CD4-positive, alpha-beta T cell treated with Interferon alpha-2 for 1 hour (primary cell): Measurements from ENCODE around the gene PRPS1.
A peak's percentile ranks its signal among the peaks of the same experiment; 100 is the strongest.
"Not testable (repeated sequence)": the region's sequence is repeated elsewhere in the genome, so short reads cannot be mapped to it uniquely, and the experiment has no call there.

Experiments
- DNase-seq, 2 donors: peaks; one replicate each; pipeline ENCODE4 v3.0.0-alpha.2; 2020 to 2022

Gene PRPS1

DNA sequence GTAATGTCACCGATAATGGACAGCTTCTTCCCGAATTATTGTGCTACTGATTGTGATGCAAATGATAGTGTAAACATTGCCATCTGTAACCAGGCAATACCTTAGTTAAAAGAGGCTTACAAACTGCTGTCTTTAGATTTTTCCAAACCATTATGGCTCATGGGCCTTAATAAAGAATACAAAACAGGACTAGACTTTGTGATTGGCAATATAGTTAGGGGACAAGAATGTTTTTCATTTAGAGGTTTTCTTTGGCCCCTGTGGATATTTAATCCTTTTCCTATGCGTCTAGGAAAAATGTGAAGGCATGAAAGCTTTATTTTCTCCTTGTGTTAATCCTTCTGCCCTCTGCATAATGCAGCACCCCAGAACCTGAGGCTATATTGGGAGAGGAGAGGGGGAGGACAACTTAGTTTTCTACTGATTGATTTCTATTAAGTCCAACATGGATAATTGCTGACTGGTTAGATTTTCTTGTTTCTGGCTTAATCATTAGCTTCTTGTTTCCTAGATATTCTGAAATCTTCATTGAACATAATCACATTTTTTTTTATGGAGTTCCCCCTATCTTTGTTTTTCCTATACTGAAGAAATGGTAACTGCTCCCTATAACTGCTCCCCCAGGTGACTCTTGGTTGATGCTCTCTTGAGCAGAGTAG, 1.9 kb downstream of the PRPS1 start:
- no peak for DNase-seq

DNA sequence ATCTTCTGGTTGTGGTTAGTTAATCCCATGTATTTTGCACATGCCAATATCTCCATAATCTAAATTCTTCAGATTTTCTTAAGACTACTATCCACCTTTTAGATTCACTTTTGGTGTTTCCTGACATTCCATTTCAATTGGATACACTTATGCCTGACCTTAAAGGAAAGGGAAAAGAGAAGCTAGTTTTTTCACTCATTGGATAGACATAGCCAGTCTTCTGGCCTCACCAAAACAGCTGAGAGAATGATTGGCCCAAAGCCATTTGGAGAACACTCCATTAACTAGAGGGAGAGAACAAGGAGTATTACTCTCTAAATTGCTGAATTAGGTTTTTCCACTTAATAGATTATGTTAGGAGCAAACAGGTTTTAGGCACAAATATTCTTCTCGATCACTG, 4.0 kb downstream of the PRPS1 start:
- no peak for DNase-seq

DNA sequence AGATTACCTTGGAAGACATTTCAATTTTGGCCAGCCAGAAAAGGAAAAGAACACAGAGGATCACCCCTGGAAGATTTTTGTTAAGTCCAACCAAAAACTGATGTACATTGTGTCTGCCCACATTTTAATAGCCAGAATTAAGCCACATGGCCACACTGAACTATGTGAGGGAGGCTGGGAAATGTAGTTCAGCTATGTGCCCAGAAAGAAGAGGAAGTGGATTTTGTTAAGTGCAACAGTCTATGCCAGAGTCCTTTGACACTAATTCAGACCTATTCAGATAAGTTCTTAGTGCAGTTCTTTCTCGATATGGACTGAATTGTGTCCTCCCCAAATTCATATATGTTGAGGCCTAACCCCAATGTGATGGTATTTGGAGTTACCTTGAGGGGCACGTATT, 18.4 kb downstream of the PRPS1 start:
- DNase-seq: no peak

DNA sequence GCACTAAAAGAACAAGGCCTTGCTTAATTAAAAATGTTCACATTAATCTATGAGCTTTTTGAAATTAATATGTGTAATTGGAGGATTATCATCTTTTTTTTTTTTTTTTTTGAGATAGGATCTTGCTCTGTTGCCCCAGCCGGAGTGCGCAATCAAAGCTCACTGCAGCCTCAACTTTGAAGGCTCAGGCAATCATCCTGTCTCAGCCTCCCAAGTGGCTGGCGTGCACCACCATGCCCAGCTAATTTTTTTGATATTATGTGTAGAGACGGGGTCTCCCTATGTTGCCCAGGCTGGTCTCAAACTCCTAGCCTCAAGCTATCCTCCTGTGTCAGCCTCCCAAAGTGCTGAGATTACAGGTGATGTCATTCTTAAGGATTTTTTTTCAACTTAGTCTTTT, 20.0 kb downstream of the PRPS1 start:
- DNase-seq: no peak

DNA sequence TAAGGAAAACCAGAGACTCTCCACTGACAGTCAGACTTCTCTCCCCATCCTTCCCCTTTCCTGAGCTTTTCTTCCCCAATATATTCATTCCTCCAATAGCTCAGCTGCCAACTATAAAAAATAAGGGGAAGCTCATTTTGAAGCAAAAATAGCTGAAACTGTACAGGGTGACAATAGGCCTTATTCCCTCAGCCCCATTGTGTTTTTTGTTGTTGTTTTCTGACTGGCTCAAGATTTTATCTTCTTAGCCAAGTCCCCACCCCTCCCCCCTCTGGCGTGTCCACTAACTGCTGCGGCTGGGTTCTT, 26.2 kb downstream of the PRPS1 start:
- DNase-seq: no peak

DNA sequence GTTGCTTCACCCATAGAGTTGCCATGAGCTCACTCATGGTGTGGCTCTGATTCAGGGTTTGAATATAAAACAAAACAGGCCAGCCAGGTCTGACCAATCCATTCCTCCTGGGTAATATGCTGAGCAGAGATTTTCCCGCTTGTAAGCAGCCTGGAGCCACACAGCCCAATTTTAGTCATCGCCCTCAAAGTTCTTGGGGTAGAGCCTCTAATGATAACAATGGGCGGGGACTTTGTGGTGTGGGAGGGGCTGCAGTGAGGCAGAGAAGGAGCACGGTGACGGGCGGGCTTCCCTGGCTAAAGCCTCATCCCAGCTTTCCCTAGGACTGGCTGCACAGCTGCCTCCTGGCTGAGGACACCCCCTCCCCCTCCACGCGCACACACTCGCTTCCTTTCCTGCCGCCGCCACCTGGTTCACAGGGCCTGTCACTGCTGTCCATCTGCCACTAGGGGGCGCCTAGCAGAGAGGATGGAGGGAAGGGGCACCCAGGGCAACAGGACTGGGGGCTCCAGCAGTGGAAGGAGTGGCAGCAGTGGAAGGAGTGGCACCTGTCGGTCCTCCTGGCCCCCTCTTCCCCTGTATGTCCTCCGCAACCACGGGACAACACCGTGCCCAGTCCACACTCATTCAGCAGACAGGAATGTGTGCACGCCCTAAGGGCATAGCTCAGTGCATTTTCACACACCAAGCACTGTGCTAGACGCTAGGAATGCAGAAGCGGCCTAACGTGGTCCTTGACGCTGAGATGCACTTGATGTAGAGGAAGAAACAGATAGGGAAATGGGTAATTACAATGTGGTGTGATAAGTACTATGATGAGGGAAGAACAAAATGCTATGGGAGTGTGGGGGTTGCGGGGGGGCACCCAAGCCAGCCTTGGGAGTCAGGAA, 26.8 kb downstream of the PRPS1 start:
- DNase-seq: peak; percentile 60 to 71

DNA sequence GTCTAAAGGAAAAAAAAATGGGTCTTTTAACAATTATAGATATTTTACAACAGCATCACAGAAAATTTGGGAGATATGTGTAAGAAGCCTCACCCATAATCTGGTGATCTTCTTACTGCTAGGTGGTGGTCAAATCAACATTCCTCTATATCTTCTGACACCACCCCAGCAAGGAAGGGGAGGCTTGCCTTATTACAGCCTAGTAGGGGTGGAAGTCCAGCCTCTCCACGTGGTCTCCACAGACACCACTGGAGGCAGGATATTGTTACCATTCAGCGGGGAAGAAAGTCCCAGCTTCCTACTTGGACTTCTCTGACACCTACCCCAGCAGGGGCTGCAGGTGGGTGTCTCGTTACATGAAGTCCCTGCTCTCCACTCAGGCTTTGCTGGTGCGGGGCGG, 28.7 kb downstream of the PRPS1 start:
- no peak for DNase-seq

DNA sequence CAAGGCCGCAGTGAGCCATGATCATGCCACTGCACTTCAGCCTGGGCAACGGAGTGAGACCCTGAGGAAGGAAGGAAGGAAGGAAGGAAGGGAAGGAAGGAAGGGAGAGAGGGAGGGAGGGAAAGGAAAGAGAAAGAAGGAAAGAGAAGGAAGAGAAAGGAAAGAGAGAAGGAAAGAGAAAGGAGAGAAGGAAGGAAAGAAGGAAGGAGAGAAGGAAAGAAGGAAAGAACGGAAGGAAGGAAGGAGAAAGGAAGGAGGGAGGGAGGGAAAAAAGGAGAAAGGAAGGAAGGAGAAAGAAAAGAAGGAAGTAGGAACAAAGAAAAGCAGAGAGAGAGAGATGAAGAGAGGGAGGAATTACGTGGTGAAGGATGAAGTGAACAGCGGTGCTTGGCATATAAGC, 30.4 kb downstream of the PRPS1 start:
- no peak for DNase-seq

DNA sequence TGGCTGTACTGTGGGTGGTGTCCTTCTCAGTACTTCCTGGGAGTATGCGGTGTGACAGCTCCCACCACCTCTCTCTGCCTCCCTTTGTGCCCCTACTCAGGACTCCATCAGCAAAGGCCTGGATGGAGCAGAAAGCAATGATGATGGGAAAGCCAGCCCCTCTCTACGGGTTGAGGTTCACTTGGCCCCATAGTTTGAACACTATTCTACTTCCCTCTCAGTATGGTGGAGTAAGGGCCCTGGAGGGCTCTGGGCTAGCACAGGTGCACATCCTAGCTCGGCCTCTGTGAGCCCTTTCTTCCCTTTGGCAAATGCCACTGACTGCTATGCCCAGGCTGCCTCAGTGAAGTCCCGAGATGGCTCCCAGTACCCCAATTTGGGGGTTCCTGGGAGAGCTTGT, 31.0 kb downstream of the PRPS1 start:
- DNase-seq: no peak

DNA sequence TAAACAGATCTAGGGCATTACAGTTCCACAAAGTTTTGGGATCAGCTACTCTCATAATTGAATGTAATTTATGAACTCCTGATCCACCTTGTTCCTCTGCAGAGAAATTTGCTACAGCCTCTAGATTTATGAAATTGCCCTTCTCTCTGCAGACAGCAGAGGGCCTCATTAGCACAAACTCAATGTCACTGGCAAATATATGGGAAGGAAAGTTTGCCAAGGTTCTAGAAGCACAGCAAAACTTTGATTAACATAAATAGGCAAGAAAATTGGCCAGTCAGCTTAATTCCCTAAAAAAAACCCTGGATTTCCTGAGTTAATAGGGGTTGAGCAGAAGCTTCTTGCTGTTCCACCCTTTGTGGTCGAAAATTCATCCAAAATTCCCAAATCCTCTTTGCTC, 31.5 kb downstream of the PRPS1 start:
- peak; percentile 21 to 57 for DNase-seq

DNA sequence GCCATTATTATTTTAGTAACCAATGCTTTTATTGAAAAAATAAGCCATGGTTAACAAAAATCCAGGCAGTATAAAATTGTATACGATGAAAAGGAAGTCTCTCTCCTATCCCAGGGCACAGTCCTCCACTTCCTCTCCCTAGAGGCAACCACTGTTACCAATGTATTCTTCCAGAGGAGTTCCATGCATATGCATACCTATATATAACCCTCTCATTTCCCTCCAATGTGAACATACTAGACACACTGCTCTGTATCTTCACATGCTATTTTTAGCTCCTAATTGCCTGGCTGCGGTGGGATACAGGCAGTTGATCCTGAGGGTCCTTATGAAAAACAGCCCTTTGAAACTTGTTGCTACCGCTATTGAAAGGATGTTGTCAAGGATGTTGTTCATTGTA, 33.8 kb downstream of the PRPS1 start:
- DNase-seq: no peak

DNA sequence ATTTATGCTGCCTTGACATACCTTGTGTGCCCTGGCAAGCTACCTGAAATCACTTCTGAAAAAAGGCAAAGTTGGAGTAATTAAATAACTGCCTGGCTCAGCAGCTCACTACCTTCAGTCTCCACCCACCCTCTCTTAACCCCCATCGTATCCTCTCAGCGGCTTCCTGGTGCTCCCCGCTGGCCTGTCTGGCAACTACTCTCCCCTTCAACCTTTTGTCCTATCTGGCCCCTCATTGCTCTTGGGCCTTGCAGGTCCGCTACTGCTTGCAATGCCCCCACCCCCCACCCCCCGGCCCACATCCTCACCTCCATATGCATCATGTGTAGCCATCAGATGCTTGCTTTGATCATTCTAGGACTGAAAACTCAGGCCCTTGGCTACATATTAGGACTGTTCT, 34.5 kb downstream of the PRPS1 start:
- no peak for DNase-seq

DNA sequence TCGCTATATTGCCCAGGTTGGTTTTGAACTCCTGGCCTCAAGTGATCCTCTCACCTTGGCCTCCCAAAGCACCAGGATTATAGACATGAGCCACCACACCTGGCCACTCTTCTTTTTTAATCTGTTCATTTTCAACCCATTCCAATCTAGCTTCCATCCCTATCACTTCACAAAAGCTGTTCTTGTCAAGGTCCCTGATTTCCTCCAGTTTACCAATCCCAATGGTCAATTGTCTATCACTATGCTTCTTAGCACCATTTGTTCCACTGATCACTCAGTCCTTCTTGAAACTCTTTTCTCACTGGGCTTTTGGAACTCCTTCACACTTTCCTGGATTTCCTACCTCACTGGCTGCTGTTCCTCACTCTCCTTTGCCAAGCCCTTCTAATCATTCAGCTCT, 38.6 kb downstream of the PRPS1 start:
- DNase-seq: no peak

DNA sequence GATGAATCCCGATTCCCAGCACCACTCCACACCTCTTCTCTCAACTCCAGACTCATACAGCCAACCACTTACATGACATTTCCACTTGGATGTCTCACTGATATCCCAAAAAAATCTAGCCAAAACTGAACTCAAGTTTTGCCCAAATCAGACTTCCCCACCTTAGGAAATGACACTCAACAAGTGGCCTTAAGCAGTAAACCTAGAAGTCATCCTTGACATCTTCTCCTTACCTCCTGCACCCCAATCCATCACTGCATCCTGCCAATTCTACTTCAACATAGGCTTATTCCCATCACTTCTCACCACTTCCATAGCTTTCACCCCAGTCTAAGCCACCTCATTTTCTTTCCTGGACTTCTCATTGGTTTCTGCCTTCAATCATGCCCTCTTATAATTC, 39.1 kb downstream of the PRPS1 start:
- DNase-seq: no peak

DNA sequence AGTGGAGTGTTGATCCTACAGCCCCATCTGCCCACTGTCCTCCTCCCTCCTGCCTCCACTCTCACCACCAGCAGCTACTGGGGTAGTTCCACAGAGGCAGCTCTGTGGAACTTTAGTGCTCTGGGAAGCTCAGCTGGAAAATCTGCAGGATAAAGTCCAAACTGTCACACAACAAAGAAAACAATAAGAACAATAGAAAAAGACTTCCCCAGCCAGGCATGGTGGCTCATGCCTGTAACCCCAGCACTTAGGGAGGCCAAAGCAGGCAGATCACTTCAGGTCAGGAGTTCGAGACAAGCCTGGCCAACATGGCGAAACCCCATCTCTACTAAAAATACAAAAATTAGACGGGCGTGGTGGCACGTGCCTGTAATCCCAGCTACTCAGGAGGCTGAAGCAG, 40.4 kb downstream of the PRPS1 start:
- not testable (repeated sequence) for DNase-seq

DNA sequence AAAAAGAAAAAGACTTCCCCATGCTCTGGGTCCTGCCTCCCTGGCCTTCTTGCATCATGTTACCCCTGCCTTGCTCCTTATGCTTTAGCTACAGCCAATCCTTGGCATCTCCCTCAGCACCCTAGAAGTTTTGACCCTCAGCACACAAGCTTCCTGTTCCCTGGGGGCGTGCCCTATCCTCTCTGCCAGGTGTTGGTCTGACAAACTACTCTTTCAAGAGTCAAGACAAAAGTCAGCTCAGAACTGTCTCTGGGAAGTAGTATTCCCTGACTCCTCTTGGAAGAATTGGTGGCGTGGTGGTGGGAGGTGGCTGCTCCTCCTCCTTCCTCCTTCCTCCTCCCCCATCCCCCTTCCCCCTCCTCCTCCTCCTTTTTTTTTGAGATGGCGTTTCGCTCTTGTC, 41.0 kb downstream of the PRPS1 start:
- DNase-seq: no peak

DNA sequence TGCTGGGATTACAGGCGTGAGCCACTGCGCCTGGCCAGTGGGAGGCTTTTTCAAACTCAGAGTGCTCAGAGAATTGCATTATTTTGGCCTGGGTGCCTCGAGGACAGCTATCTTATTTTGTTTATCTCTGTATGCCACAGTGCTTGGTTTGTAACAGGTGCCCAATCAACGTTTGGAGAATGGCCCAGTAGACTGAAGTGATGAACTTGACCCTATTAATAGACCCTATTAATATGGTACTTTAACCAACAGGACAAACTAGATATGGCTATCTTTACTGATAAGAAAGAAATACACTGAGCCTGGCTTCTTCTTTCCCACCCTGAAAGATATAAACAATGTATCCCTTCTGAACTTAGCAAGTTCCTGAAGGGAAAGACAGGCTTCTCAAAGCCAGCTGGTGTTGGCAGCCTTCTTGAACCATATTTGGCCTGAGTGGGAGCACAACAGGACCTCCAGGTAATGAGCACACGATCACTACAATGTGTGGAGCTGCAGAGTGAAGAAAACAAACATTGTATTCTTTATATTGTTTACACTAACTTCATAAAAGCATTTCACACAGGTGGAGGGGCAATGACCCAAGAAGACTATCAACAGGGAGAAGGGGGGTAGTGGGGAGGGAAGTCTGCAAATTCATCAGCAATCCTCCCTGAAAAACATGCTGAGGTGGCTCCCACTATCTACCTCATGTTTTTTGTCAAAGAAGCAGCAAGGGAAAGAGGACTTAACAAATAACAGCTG, 41.7 kb downstream of the PRPS1 start:
- no peak for DNase-seq

DNA sequence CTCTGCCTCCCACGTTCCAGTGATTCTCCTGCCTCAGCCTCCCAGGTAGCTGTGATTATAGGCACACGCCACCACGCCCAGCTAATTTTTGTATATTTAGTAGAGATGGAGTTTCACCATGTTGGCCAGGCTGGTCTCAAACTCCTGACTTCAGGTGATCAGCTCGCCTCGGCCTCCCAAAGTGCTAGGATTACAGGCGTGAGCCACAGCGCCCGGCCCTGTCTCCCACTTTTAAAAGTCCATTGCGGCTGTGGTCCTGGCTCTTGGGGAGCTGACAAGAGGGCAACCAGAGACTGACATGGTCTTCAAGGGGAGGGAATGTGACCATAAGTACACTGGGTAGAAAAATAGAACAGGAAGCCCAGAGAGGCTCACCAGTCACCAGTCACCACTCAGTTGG, 42.9 kb downstream of the PRPS1 start:
- DNase-seq: not testable (repeated sequence)

DNA sequence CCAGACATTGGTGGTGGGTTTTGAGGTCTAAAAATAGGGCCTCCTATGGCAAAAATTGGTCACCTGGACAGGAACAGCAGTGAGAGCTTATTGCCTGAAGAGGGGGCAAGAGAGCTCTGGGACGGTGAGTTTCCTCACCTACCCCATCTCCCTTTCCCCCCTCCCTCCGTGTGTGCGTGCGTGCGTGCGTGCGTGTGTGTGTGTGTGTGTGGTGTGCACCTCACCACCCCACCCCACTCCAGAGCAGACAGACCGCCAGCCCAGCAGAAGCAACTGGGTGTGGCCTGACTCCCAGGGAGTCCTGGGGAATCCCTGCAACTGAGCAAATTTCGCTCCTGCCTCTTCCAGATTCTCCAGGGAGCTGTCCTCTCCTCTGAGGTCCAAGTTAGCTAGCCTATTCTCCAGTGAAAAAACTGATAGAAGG, 44.7 kb downstream of the PRPS1 start:
- peak; percentile 90 to 91 for DNase-seq

DNA sequence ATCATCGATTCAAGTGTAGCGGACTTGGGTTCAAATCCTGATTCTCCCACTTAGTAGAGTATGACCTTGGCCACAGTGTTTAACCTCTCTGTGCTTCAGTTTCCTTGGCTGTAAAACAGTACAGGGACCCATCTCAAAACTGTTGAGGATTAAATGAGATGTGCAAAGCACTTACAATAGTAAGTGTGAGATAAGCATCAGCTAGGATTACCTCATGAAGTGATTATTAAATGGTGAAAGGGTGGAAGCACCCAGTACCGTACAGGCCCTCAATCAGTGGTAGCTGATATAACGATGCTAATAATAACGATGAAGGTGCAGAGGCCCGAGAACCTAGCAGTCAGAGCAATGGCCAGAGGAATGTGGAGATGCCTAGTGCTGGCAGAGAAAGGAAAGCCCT, 45.1 kb downstream of the PRPS1 start:
- no peak for DNase-seq

DNA sequence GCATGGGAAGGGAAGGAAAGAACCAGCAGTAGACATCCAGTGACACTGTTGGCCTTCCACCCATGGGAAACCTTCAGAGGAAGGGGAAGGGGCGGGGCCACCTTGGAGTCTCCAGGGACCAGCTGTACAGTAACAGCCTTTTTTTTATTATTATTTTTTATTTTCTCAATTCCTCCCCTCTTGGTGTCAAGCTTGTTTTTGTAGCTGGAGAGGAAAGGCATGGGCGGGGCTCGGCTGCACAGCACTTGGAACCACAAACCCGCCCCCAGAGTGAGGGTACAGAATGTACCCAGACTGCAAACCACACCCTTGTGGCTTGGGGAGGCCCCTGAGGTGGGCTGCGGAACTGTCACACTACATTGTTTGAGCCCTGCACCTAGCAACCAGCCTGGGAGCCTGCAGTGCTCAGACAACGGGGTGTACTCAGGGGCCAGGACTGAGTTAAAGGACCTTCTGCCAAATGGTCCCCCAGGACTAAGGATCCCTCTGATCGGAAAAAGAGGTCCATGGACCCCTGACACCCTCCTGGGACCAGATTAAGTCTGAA, 45.7 kb downstream of the PRPS1 start:
- DNase-seq: peak; percentile 95 to 96

DNA sequence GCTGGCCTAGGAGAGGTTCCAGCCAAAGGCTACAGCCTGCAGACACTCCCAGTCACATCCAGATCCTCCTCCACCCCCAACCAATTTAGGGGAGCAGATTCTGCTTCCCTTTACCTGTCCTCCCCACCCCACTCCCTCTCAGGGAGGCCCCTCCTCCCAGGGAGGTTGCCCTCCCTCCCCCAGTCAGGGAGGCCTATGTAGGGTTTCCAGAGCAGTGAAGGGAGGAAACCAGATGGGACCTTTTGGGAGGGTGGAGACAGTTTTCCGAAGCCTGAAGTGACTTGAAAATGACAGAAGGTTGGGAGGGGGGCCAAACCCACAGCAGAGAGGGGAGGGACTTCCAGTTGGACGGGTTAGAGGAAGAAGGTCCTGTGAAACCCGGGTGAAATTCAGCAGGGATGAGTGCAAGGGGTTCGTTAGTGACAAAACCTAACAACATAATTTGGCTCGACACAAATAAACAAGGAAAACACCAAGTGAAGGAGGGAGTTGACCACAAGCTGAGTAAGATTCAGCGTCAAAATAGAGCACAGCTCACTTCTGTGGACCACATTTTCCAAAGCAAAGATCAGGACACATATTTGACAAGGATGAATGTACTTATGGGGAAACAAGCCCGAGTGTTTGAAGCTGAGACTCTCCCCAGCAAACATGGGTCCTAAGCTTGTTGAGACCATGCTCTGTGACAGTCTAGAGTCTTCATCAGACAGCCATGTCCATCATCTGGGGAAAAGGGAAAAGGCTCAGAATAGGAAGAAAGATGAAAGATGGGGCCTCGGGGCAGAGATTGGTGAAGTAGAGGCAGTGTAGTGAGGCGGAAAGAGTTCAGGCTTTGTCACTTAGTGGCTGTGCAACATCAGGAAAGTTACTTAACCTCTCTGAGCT, 46.4 kb downstream of the PRPS1 start:
- DNase-seq: peak; percentile 75 to 78

DNA sequence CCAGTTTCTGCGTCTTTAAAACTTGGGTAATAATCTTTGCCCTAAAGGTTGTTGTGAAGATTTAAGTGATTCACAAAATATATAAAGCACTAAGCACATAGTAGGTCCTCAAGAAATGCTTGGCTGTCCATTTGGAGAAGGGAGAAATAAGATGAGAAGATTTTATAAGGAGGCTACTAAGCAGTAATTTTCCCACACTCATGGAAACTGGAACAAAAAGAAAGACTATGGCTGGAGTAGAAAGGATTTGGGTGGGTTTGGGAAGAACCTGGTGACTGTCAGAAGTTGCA, 47.0 kb downstream of the PRPS1 start:
- no peak for DNase-seq
